Keratinocyte (primary cell): Measurements from ENCODE around the gene MLLT11. TPM values are rescaled to one million over a fixed set of nuclear protein-coding genes. Genes with fewer than 3 reads are reported as not detected.
A peak's percentile ranks its signal among the peaks of the same experiment; 100 is the strongest.
"Not testable (repeated sequence)": the region's sequence is repeated elsewhere in the genome, so short reads cannot be mapped to it uniquely, and the experiment has no call there.

Experiments
- DNase-seq: peaks from one replicate; pipeline ENCODE4 v3.0.0-alpha.2; 2011; ENCODE audit warnings: low read depth, missing footprints, low spot score
- FAIRE-seq: peaks from 2 replicates; lab custom pipeline; 2011; peaks lifted over from hg19 to GRCh38; lab: Jason Lieb, UNC
- H2AFZ ChIP-seq: 2 replicates; pipeline ENCODE4 v1.6.0; 2012; ENCODE audit warnings: low read length, control low read depth, inconsistent platforms; ENCODE audit not compliant: control insufficient read depth
- H3K27ac ChIP-seq: 2 replicates; pipeline ENCODE4 v1.5.1; 2011; ENCODE audit warnings: low read length; ENCODE audit not compliant: control insufficient read depth, insufficient read depth
- H3K27me3 ChIP-seq: 3 replicates; pipeline ENCODE4 v1.6.0; 2011; ENCODE audit warnings: low read length; ENCODE audit not compliant: control insufficient read depth, insufficient read depth; ENCODE audit errors: extremely low read depth
- H3K36me3 ChIP-seq, 2 experiments: 2 replicates in 1 of 2; 3 replicates in 1 of 2; pipeline ENCODE4 v1.5.1; 2011; ENCODE audit warnings: low read length in 2 of 2, mild to moderate bottlenecking in 1 of 2; ENCODE audit not compliant: control insufficient read depth in 2 of 2, insufficient read depth in 2 of 2; ENCODE audit errors: extremely low read depth in 1 of 2
- H3K4me1 ChIP-seq: 3 replicates; pipeline ENCODE4 v1.5.1; 2011; ENCODE audit warnings: low read length; ENCODE audit not compliant: control insufficient read depth, insufficient read depth; ENCODE audit errors: extremely low read depth
- H3K4me2 ChIP-seq: 3 replicates; pipeline ENCODE4 v1.6.0; 2011; ENCODE audit warnings: low read depth, low read length; ENCODE audit not compliant: control insufficient read depth, insufficient read depth; ENCODE audit errors: extremely low read depth
- H3K4me3 ChIP-seq, 3 experiments: fragments of 200-600 bp in 1 of 3; sonication (generic) in 1 of 3; 2 replicates in 2 of 3; 3 replicates in 1 of 3; pipeline ENCODE4 v1.5.1; 2011 to 2016; ENCODE audit warnings: low read length in 3 of 3, mild to moderate bottlenecking in 3 of 3, control low read depth in 2 of 3, inconsistent platforms in 1 of 3, low read depth in 1 of 3, mixed read lengths in 1 of 3, mixed run types in 1 of 3, moderate library complexity in 1 of 3; ENCODE audit not compliant: control insufficient read depth in 2 of 3, insufficient read depth in 2 of 3; ENCODE audit errors: extremely low read depth in 1 of 3
- H3K79me2 ChIP-seq: 2 replicates; pipeline ENCODE4 v1.6.0; 2012; ENCODE audit warnings: low read length; ENCODE audit not compliant: control insufficient read depth, insufficient read depth
- H3K9ac ChIP-seq: 3 replicates; pipeline ENCODE4 v1.6.0; 2011; ENCODE audit warnings: low read length; ENCODE audit not compliant: control insufficient read depth, insufficient read depth; ENCODE audit errors: extremely low read depth
- H3K9me1 ChIP-seq: 3 replicates; pipeline ENCODE4 v1.6.0; 2011; ENCODE audit warnings: low read length; ENCODE audit not compliant: control insufficient read depth, insufficient read depth; ENCODE audit errors: extremely low read depth
- H3K9me3 ChIP-seq: 2 replicates; pipeline ENCODE4 v1.5.1; 2012; ENCODE audit warnings: low read depth, low read length; ENCODE audit not compliant: control insufficient read depth
- H4K20me1 ChIP-seq: 3 replicates; pipeline ENCODE4 v1.6.0; 2011; ENCODE audit warnings: low read length; ENCODE audit not compliant: control insufficient read depth, insufficient read depth; ENCODE audit errors: extremely low read depth
- EZH2 ChIP-seq: IDR thresholded peaks from one replicate; pipeline ENCODE4 v1.6.1; 2012; ENCODE audit warnings: inconsistent platforms, mild to moderate bottlenecking, low read length, moderate library complexity
- dilution Hi-C: fragments of 300-500 bp; cut with MboI; formaldehyde crosslinking; loops from one replicate; pipeline ENCODE4 v1.7.0; 2020; ENCODE audit warnings: low sequenced_read_pairs; ENCODE audit not compliant: extremely low pct_ligation_motif_present
- polyA plus RNA-seq, 5 experiments: library from polyadenylated mRNA; depleted of rRNA in 3 of 5; stranded (reverse) in 3 of 5; stranded (forward) in 1 of 5; unstranded in 1 of 5; fragments of >200 nt; gene quantifications; 1 replicate in 1 of 5; 2 replicates in 3 of 5; 3 replicates in 1 of 5; pipeline versions ENCODE4 v1.2.1 to v1.2.3, GENCODE V29; 2011 to 2012; ENCODE audit warnings: missing spikeins in 2 of 5, low read depth in 1 of 5, low replicate concordance in 1 of 5
- TF ChIP-seq, protein P1 (sequence below), 3 experiments: IDR thresholded peaks in 1 of 3; conservative IDR thresholded peaks in 1 of 3; optimal IDR thresholded peaks in 1 of 3; 2 replicates in 2 of 3; 3 replicates in 1 of 3; pipeline versions ENCODE3 to v1.5.1; 2011; ENCODE audit warnings: low read length in 3 of 3, mild to moderate bottlenecking in 3 of 3, moderate library complexity in 2 of 3, control low read depth in 1 of 3, inconsistent platforms in 1 of 3; ENCODE audit not compliant: insufficient read depth in 2 of 3; ENCODE audit errors: extremely low read depth in 1 of 3

MLLT11 gene
- polyA plus RNA-seq, 1 donor (not counting 4 experiments of a cell fraction or from before 2014, with no cell fraction given) = 10.8 TPM

DNA sequence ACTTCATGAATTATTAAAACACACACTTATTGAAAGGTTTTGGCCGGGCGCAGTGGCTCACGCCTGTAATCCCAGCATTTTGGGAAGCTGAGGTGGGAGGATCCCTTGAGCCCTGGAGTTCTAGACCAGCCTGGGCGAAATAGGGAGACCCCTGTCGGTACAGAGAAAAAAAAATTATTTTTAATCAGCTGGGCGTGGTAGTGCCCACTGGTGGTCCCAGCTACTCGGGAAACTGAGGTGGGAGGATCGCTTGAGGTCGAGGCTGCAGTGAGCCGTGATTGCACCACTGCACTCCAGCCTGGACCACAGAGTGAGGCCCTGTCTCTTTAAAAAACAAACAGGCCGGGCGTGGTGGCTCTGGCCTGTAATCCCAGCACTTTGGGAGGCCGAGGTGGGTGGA, 12.0 kb downstream of the MLLT11 start:
- Histone ChIP-seq H3K79me2 (no peaks in the 10 kb centered on the region), H2AFZ (no peak overlapping the region), H3K9me1 (no peaks in the 10 kb centered on the region), H3K4me2 (no peak overlapping the region), H3K9ac (no peak overlapping the region), H3K27me3 (no peaks in the 10 kb centered on the region), H3K4me1 (peaks cover 4% of the 10 kb centered on the region), H4K20me1 (no peaks in the 10 kb centered on the region), H3K9me3 (no peaks in the 10 kb centered on the region), H3K36me3 (peaks cover 0 to 1% of the 10 kb centered on the region in 2 experiments), H3K4me3 (no peak overlapping the region), H3K27ac (no peak overlapping the region)
- dilution Hi-C loops = no loop called here
- DNase-seq (no peak), FAIRE-seq (no peak)
- TF ChIP-seq EZH2 = no peak
- TF ChIP-seq, protein P1, sequence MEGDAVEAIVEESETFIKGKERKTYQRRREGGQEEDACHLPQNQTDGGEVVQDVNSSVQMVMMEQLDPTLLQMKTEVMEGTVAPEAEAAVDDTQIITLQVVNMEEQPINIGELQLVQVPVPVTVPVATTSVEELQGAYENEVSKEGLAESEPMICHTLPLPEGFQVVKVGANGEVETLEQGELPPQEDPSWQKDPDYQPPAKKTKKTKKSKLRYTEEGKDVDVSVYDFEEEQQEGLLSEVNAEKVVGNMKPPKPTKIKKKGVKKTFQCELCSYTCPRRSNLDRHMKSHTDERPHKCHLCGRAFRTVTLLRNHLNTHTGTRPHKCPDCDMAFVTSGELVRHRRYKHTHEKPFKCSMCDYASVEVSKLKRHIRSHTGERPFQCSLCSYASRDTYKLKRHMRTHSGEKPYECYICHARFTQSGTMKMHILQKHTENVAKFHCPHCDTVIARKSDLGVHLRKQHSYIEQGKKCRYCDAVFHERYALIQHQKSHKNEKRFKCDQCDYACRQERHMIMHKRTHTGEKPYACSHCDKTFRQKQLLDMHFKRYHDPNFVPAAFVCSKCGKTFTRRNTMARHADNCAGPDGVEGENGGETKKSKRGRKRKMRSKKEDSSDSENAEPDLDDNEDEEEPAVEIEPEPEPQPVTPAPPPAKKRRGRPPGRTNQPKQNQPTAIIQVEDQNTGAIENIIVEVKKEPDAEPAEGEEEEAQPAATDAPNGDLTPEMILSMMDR (optimal IDR thresholded peaks at IDR 0.05 in 1 of 3, IDR thresholded peaks at IDR 0.05 in 1 of 3, conservative IDR thresholded peaks at IDR 0.05 in 1 of 3; ENCODE audit: extremely low read depth in 1 of 3, insufficient read depth in 2 of 3, low read length in 3 of 3) = no peak

DNA sequence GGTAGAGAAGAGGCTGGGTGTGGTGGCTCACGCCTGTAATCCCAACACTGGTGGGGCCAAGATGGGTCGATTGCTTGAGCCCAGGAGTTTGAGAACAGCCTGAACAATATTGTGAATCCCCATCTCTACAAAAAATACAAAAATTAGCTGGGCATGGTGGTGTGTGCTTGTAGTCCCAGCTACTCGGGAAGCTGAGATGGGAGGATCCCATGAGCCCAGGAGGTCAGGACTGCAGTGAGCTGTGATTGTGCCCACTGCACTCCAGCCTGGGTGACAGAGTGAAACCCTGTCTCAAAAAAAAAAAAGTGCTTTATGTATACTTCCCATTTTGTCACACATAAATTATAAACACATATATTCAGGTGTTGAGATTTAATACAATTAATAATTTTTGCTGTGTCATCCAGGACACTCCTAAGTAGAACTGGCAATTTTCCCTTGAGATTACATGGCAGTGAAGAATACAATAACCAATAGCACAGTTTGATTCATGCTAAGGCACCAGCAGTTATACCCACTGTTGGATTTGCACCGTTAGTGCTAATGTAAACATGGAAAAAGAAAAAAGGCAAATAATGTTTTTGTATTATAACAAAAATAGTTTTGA, 25.9 kb downstream of the MLLT11 start:
- H3K9me1 ChIP-seq = no peaks in the 10 kb centered on the region
- FAIRE-seq (no peak), DNase-seq (no peak)
- H3K9me3 ChIP-seq = no peaks in the 10 kb centered on the region
- no peaks in the 10 kb centered on the region for H3K4me1 ChIP-seq
- no peak overlapping the region for H3K4me3 ChIP-seq
- no peaks in the 10 kb centered on the region for H3K79me2 ChIP-seq
- no peak for TF ChIP-seq EZH2
- TF ChIP-seq, protein P1 (optimal IDR thresholded peaks at IDR 0.05 in 1 of 3, IDR thresholded peaks at IDR 0.05 in 1 of 3, conservative IDR thresholded peaks at IDR 0.05 in 1 of 3; ENCODE audit: extremely low read depth in 1 of 3, insufficient read depth in 2 of 3, low read length in 3 of 3) = no peak
- dilution Hi-C loops = no loop called here
- H2AFZ ChIP-seq = no peak overlapping the region
- H3K9ac ChIP-seq = no peak overlapping the region
- H3K4me2 ChIP-seq = no peak overlapping the region
- no peaks in the 10 kb centered on the region for H4K20me1 ChIP-seq
- no peaks in the 10 kb centered on the region for H3K36me3 ChIP-seq
- no peak overlapping the region for H3K27ac ChIP-seq
- no peaks in the 10 kb centered on the region for H3K27me3 ChIP-seq

DNA sequence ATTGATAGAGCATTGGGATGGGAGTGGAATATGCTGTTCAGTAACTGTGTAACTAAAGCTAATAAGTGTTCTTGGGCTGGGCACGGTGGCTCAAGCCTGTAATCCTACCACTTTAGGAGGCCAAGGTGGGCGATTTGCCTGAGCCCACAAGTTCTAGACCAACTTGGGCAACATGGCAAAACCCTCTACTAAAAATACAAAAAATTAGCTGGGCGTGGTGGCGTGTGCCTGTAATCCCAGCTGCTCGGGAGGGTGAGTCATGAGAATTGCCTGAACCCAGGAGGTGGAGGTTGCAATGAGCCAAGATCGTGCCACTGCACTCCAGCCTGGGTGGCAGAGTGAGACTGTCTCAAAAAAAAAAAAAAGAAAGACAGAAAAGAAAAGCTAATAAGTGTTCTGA, 37.2 kb downstream of the MLLT11 start:
- H3K9ac ChIP-seq, DNase-seq, H3K9me3 ChIP-seq, H3K4me1 ChIP-seq, H4K20me1 ChIP-seq, dilution Hi-C loops, H3K36me3 ChIP-seq, H3K79me2 ChIP-seq, H3K4me3 ChIP-seq, H3K4me2 ChIP-seq, H3K9me1 ChIP-seq, FAIRE-seq, H3K27me3 ChIP-seq: not testable (repeated sequence)
- peak overlapping the region; percentile 14 for H3K27ac ChIP-seq
- H2AFZ ChIP-seq = peak overlapping the region; percentile 26
